WTC11 (cell line): Measurements from ENCODE around the gene CHN1.

Experiments
- ATF1 ChIP-seq: sonication (generic); formaldehyde crosslinking; IDR thresholded peaks from 2 replicates; pipeline ENCODE4 v1.8.1; 2023; ENCODE audit warnings: mild to moderate bottlenecking, moderate library complexity, missing genetic modification reagents
- ATF6 ChIP-seq: sonication (generic); formaldehyde crosslinking; IDR thresholded peaks from 2 replicates; pipeline ENCODE4 v1.8.1; 2023; ENCODE audit warnings: mild to moderate bottlenecking, missing genetic modification reagents
- CTCF ChIP-seq: fragments of 200-600 bp; IDR thresholded peaks from 2 replicates; pipeline ENCODE4 v1.8.0; 2022; ENCODE audit warnings: antibody characterized with exemption
- PREB ChIP-seq: sonication (generic); formaldehyde crosslinking; IDR thresholded peaks from 2 replicates; pipeline ENCODE4 v1.8.1; 2022; ENCODE audit warnings: mild to moderate bottlenecking, missing genetic modification reagents, moderate library complexity, borderline replicate concordance

- no peak for TF ChIP-seq PREB (CRISPR knock-in tag)
- TF ChIP-seq ATF1 (CRISPR knock-in tag) = no peak
- TF ChIP-seq CTCF = no peak
- no peak for TF ChIP-seq ATF6 (CRISPR knock-in tag)
Observed at GRCh38 chr2:174931724-174932123, 73.5 kb downstream of the CHN1 start.
